22Rv1 (cell line): ENCODE data around the gene STK39.

ENCODE experiments used
- ZFX ChIP-seq: fragments of 450-650 bp; IDR thresholded peaks from 2 replicates; pipeline ENCODE4 v1.6.1; 2017; ENCODE audit warnings: antibody characterized with exemption, borderline replicate concordance
- TF ChIP-seq, protein P1 (sequence below): fragments of 450-650 bp; IDR thresholded peaks from 2 replicates; pipeline ENCODE4 v1.5.1; 2017; ENCODE audit warnings: mild to moderate bottlenecking

DNA sequence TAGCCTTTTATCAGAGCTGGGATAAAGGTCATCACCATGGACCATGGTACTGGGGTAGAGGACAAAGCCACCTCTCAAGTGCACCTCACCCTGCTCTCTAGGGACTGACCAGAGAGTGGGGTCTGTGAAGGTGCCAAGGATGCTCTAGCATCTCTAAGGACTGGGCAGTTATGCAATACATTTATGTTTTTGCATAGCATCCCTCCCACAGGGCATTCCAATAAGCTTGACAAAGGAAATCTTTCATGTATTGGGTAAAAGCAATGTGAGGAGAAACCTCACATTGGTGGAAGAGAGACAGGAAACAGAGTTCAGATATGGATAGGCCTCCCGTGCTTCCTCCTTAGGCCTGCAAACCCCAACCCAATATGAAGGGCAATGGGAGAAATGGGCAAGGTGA lies 31.6 kb downstream of the STK39 start:
- TF ChIP-seq, protein P1, sequence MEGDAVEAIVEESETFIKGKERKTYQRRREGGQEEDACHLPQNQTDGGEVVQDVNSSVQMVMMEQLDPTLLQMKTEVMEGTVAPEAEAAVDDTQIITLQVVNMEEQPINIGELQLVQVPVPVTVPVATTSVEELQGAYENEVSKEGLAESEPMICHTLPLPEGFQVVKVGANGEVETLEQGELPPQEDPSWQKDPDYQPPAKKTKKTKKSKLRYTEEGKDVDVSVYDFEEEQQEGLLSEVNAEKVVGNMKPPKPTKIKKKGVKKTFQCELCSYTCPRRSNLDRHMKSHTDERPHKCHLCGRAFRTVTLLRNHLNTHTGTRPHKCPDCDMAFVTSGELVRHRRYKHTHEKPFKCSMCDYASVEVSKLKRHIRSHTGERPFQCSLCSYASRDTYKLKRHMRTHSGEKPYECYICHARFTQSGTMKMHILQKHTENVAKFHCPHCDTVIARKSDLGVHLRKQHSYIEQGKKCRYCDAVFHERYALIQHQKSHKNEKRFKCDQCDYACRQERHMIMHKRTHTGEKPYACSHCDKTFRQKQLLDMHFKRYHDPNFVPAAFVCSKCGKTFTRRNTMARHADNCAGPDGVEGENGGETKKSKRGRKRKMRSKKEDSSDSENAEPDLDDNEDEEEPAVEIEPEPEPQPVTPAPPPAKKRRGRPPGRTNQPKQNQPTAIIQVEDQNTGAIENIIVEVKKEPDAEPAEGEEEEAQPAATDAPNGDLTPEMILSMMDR, result no peak
- TF ChIP-seq ZFX, result no peak
